ENCODE results near the gene ANTXR2. TPM values are rescaled to one million over a fixed set of nuclear protein-coding genes. Genes with fewer than 3 reads are reported as not detected.

ANTXR2 gene
- total RNA-seq, 2 experiments from 2014 or later, result 15.3 to 16.7 TPM

DNA sequence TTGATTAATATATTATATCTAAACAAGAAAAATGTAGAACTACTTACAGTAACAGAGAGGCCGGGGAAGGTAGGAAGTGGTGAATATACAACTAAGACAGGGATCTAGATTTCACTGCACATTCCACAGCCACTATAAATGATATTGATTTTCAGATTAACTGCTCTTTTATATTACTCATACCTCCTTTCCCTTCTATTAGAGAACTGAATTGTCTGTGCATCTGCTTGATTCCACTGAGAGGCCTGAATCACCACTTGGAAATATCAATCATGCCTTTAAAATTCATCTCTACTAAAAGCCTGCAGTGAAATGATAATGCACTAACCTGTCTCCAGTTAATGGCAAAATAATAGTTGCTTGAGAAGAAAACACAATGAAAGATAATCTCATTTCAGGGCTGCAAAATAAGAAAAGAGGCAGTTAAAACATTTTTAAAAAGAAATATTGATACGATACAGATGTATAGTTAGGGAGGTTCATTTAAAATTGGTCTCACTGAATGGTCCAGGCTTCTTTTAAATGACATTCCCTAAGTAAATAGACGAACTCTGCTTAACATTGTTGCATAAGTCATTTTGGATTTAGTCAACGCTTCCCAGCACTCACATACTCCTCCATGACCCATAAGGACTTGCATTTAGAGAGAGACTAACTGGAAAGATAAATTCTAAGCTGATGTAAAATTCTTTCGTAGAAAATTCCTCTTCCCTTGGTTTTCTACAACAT, 3.8 kb downstream of the ANTXR2 start:
- Mint-ChIP-seq H3K4me1 (ENCODE audit: low read depth) (peaks cover 79% of the 10 kb centered on the region), H3K36me3 (ENCODE audit: low read depth) (peaks cover 77% of the 10 kb centered on the region), H3K27me3 (no peaks in the 10 kb centered on the region), H3K4me3 (peak overlapping the region; percentile 99), H3K9me3 (no peaks in the 10 kb centered on the region), H3K27ac (peak overlapping the region; percentile 91)
- no peak for TF ChIP-seq CTCF (IDR thresholded peaks at IDR 0.05)
- no peak for DNase-seq
- Histone ChIP-seq H3K27ac (ENCODE audit: low read depth in 1 of 2, low read length in 2 of 2) (peak overlapping the region in 1 of 2 donors; percentile 16), H3K27me3 (ENCODE audit: control insufficient read depth in 1 of 2, insufficient read depth in 2 of 2, low read length in 2 of 2) (no peaks in the 10 kb centered on the region), H3K4me1 (ENCODE audit: insufficient read depth, low read length) (peaks cover 20% of the 10 kb centered on the region), H3K9me3 (ENCODE audit: control insufficient read depth in 1 of 2, insufficient read depth in 1 of 2, low read length in 2 of 2) (no peaks in the 10 kb centered on the region), H3K36me3 (ENCODE audit: insufficient read depth, low read length) (peaks cover 32% of the 10 kb centered on the region), H3K4me3 (ENCODE audit: low read length) (no peak overlapping the region)
- no peak for ATAC-seq (ENCODE audit: poor library complexity)
- ChIA-PET CTCF (interaction anchor here (1.2 kb wide), 1 partner anchor 116 kb away, joined by 4 read pairs; no protein-coding TSS in a partner anchor), POLR2A (no interaction called here)
- intact Hi-C loops (cut with DNase I, micrococcal nuclease), result no loop called here

DNA sequence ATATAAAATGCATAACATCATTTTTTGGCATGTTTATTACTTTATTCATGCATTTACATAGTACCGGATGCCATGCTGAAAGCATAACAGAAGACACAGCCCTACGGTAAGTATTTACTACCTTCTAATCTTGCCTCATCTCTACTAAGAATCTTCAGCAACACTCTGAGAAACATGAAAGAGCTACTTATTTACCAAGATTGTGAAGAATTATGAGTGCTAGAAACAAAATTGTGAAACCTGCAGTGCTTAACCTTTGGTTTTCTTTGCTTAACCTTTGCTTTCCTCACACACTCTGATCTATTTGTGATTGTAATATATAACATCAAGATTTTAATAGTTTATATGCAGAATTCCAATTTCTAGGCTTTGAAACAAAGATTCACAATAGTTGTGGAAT, 7.4 kb downstream of the ANTXR2 start:
- Mint-ChIP-seq H3K27ac (peak overlapping the region; percentile 28), H3K36me3 (ENCODE audit: low read depth) (peaks cover 66% of the 10 kb centered on the region), H3K4me1 (ENCODE audit: low read depth) (peaks cover 50% of the 10 kb centered on the region), H3K4me3 (no peak overlapping the region), H3K27me3 (no peaks in the 10 kb centered on the region), H3K9me3 (no peaks in the 10 kb centered on the region)
- Histone ChIP-seq H3K4me1 (ENCODE audit: insufficient read depth, low read length) (peaks cover 4% of the 10 kb centered on the region), H3K27ac (ENCODE audit: low read depth in 1 of 2, low read length in 2 of 2) (no peak overlapping the region), H3K9me3 (ENCODE audit: control insufficient read depth in 1 of 2, insufficient read depth in 1 of 2, low read length in 2 of 2) (no peaks in the 10 kb centered on the region), H3K36me3 (ENCODE audit: insufficient read depth, low read length) (peaks cover 40% of the 10 kb centered on the region), H3K27me3 (ENCODE audit: control insufficient read depth in 1 of 2, insufficient read depth in 2 of 2, low read length in 2 of 2) (no peaks in the 10 kb centered on the region), H3K4me3 (ENCODE audit: low read length) (no peak overlapping the region)
- ChIA-PET CTCF (no interaction called here), POLR2A (no interaction called here)
- TF ChIP-seq CTCF (IDR thresholded peaks at IDR 0.05), result no peak
- intact Hi-C loops (cut with DNase I, micrococcal nuclease), result no loop called here
- no peak for DNase-seq
- no peak for ATAC-seq (ENCODE audit: poor library complexity)

DNA sequence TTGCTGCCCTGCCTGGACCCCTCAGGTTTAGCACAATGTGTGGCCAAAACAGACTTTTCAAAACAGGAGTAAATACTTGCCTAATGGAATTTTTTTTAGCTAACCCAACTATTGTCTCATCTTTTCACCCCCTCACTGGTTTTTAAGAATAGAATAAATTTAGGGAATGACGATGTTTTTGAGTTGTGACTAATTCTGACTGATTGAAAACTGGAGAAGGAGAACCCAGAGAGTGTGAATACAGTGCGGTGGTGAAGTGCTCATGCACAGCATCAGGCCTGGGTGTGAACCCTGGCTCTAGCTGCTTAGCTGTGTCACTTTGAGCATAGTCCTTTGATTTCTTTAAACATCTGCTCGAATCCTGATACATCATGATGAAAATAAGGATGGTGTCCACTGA, 10.5 kb downstream of the ANTXR2 start:
- DNase-seq (no peak), ATAC-seq (ENCODE audit: poor library complexity) (no peak)
- Mint-ChIP-seq H3K27ac (peak overlapping the region; percentile 70), H3K27me3 (no peaks in the 10 kb centered on the region), H3K4me3 (no peak overlapping the region), H3K9me3 (no peaks in the 10 kb centered on the region), H3K4me1 (ENCODE audit: low read depth) (peaks cover 44% of the 10 kb centered on the region), H3K36me3 (ENCODE audit: low read depth) (peaks cover 59% of the 10 kb centered on the region)
- intact Hi-C loops (cut with DNase I, micrococcal nuclease), result no loop called here
- CTCF ChIA-PET, result interaction anchor here (0.6 to 1.6 kb wide), 2 partner anchors 119 to 285 kb away, joined by 3 read pairs; no protein-coding TSS in a partner anchor
- Histone ChIP-seq H3K27ac (ENCODE audit: low read depth in 1 of 2, low read length in 2 of 2) (no peak overlapping the region), H3K36me3 (ENCODE audit: insufficient read depth, low read length) (peaks cover 35% of the 10 kb centered on the region), H3K9me3 (ENCODE audit: control insufficient read depth in 1 of 2, insufficient read depth in 1 of 2, low read length in 2 of 2) (no peaks in the 10 kb centered on the region), H3K4me1 (ENCODE audit: insufficient read depth, low read length) (peaks cover 17% of the 10 kb centered on the region), H3K27me3 (ENCODE audit: control insufficient read depth in 1 of 2, insufficient read depth in 2 of 2, low read length in 2 of 2) (no peaks in the 10 kb centered on the region), H3K4me3 (ENCODE audit: low read length) (no peak overlapping the region)
- POLR2A ChIA-PET, result interaction anchor here (1.0 kb wide), 1 partner anchor 10 kb away, joined by 3 read pairs; the partner anchor contains the start of gene ANTXR2
- TF ChIP-seq CTCF (IDR thresholded peaks at IDR 0.05), result no peak

Data from CD4-positive, alpha-beta T cell (primary cell).